ENCODE results near the gene RAB1B. TPM values are rescaled to one million over a fixed set of nuclear protein-coding genes. Genes with fewer than 3 reads are reported as not detected.

The RAB1B gene
- total RNA-seq, 1 experiment from 2014 or later, result 148 TPM

- no peaks in the 10 kb centered on the region for H3K9me3 ChIP-seq (ENCODE audit: control insufficient read depth in 1 of 2, insufficient read depth in 1 of 2, low read depth in 1 of 2, low read length in 2 of 2)
- ChIA-PET CTCF (interaction anchor here (2.6 kb wide), 1 partner anchor 23 kb away, joined by 8 read pairs; the partner anchor contains the start of gene YIF1A), POLR2A (interaction anchor here (1.9 to 2.3 kb wide), 2 partner anchors 12 to 46 kb away, joined by 6 to 18 read pairs; no protein-coding TSS in a partner anchor), RAD21 (ENCODE audit: low non-redundant PET in 1 of 2, low total read pairs in 2 of 2, uncharacterized antibody in 2 of 2, unreplicated experiment in 2 of 2) (no interaction called here)
- peaks cover 24% of the 10 kb centered on the region for H3K79me2 ChIP-seq (ENCODE audit: insufficient read depth, low read length)
- no peaks in the 10 kb centered on the region for H3K9me2 ChIP-seq (ENCODE audit: insufficient read depth)
- H3K4me1 ChIP-seq (ENCODE audit: control insufficient read depth in 1 of 2, insufficient read depth in 2 of 2, low read length in 2 of 2), result peaks cover 6 to 26% of the 10 kb centered on the region in 2 experiments
- peaks cover 9 to 12% of the 10 kb centered on the region in 2 experiments; a peak in 3 of 4 replicates for H3K36me3 ChIP-seq (ENCODE audit: control insufficient read depth in 1 of 2, insufficient read depth in 2 of 2, low read length in 2 of 2)
- no peak overlapping the region for H2AFZ ChIP-seq (ENCODE audit: low read depth, low read length, poor library complexity, severe bottlenecking)
- peak overlapping the region; percentile 93 to 99 for H3K4me3 ChIP-seq (replicated peaks in 1 of 2; ENCODE audit: low read depth in 1 of 2, low read length in 2 of 2)
- peak overlapping the region; percentile 69; the same call in 1 of the 2 replicates for H3K27ac ChIP-seq (ENCODE audit: low read depth, low read length)
- peak overlapping the region; percentile 85 for H3K9ac ChIP-seq (ENCODE audit: low read length)
- H3K27me3 ChIP-seq (ENCODE audit: insufficient read depth, low read length), result no peaks in the 10 kb centered on the region
- no peak for DNase-seq (ENCODE audit: low read depth, low spot score)
- H4K20me1 ChIP-seq (ENCODE audit: insufficient read depth), result no peaks in the 10 kb centered on the region
- no TSS peak for BruUV-seq (replicated peaks)
- H3K4me2 ChIP-seq (ENCODE audit: low read length), result peak overlapping the region; percentile 70
- intact Hi-C loops (cut with micrococcal nuclease), result no loop called here
- no peak for ATAC-seq
- TF ChIP-seq CBX3 (IDR thresholded peaks at IDR 0.05; ENCODE audit: low read depth) (no peak), POLR2A (IDR thresholded peaks at IDR 0.05; ENCODE audit: borderline replicate concordance, extremely low read depth, insufficient read depth, insufficient read length) (no peak), EGR1 (IDR thresholded peaks at IDR 0.05; ENCODE audit: low read depth) (no peak), ZNF274 (IDR thresholded peaks at IDR 0.05; ENCODE audit: low read depth, low read length) (no peak), MAX (IDR thresholded peaks at IDR 0.05) (no peak), SIN3A (IDR thresholded peaks at IDR 0.05; ENCODE audit: low read depth) (no peak), TCF7L2 (IDR thresholded peaks at IDR 0.05; ENCODE audit: borderline replicate concordance, extremely low read depth, insufficient read depth, insufficient read length) (no peak), EZH2phosphoT487 (IDR thresholded peaks at IDR 0.05; ENCODE audit: borderline replicate concordance) (no peak), ATF3 (IDR thresholded peaks at IDR 0.05) (no peak), EZH2 (IDR thresholded peaks at IDR 0.05) (no peak), YY1 (IDR thresholded peaks at IDR 0.05; ENCODE audit: extremely low read depth, insufficient replicate concordance, low read depth, low read length) (no peak), SP1 (IDR thresholded peaks at IDR 0.05; ENCODE audit: low read depth) (no peak), FOSL1 (IDR thresholded peaks at IDR 0.05; ENCODE audit: low read depth) (no peak), REST (IDR thresholded peaks at IDR 0.05; ENCODE audit: low read depth) (no peak), RAD21 (IDR thresholded peaks at IDR 0.05; ENCODE audit: low read depth) (no peak), POLR2AphosphoS5 (IDR thresholded peaks at IDR 0.05; ENCODE audit: low read depth, low read length) (no peak), ZBTB33 (IDR thresholded peaks at IDR 0.05; ENCODE audit: extremely low read depth, insufficient replicate concordance, low read length) (no peak), CTCF (IDR thresholded peaks at IDR 0.05 in 2 of 3, conservative IDR thresholded peaks at IDR 0.05 in 1 of 3; ENCODE audit: borderline replicate concordance in 1 of 3, insufficient read depth in 1 of 3, low read depth in 2 of 3, low read length in 2 of 3) (no peak), JUND (IDR thresholded peaks at IDR 0.05) (no peak)
These were observed 1.9 kb upstream of the RAB1B start for GRCh38 chr11:66266378-66267038.
